Keratinocyte (primary cell): ENCODE results near the gene WASF3. TPM values are rescaled to one million over a fixed set of nuclear protein-coding genes. Genes with fewer than 3 reads are reported as not detected.

Experiments used
- DNase-seq: peaks from one replicate; pipeline ENCODE4 v3.0.0-alpha.2; 2011; ENCODE audit warnings: low read depth, missing footprints, low spot score
- FAIRE-seq: peaks from 2 replicates; lab custom pipeline; 2011; peaks lifted over from hg19 to GRCh38; lab: Jason Lieb, UNC
- H2AFZ ChIP-seq: 2 replicates; pipeline ENCODE4 v1.6.0; 2012; ENCODE audit warnings: low read length, control low read depth, inconsistent platforms; ENCODE audit not compliant: control insufficient read depth
- H3K27ac ChIP-seq: 2 replicates; pipeline ENCODE4 v1.5.1; 2011; ENCODE audit warnings: low read length; ENCODE audit not compliant: control insufficient read depth, insufficient read depth
- H3K27me3 ChIP-seq: 3 replicates; pipeline ENCODE4 v1.6.0; 2011; ENCODE audit warnings: low read length; ENCODE audit not compliant: control insufficient read depth, insufficient read depth; ENCODE audit errors: extremely low read depth
- H3K36me3 ChIP-seq, 2 experiments: 2 replicates in 1 of 2; 3 replicates in 1 of 2; pipeline ENCODE4 v1.5.1; 2011; ENCODE audit warnings: low read length in 2 of 2, mild to moderate bottlenecking in 1 of 2; ENCODE audit not compliant: control insufficient read depth in 2 of 2, insufficient read depth in 2 of 2; ENCODE audit errors: extremely low read depth in 1 of 2
- H3K4me1 ChIP-seq: 3 replicates; pipeline ENCODE4 v1.5.1; 2011; ENCODE audit warnings: low read length; ENCODE audit not compliant: control insufficient read depth, insufficient read depth; ENCODE audit errors: extremely low read depth
- H3K4me2 ChIP-seq: 3 replicates; pipeline ENCODE4 v1.6.0; 2011; ENCODE audit warnings: low read depth, low read length; ENCODE audit not compliant: control insufficient read depth, insufficient read depth; ENCODE audit errors: extremely low read depth
- H3K4me3 ChIP-seq, 3 experiments: fragments of 200-600 bp in 1 of 3; sonication (generic) in 1 of 3; 2 replicates in 2 of 3; 3 replicates in 1 of 3; pipeline ENCODE4 v1.5.1; 2011 to 2016; ENCODE audit warnings: low read length in 3 of 3, mild to moderate bottlenecking in 3 of 3, control low read depth in 2 of 3, inconsistent platforms in 1 of 3, low read depth in 1 of 3, mixed read lengths in 1 of 3, mixed run types in 1 of 3, moderate library complexity in 1 of 3; ENCODE audit not compliant: control insufficient read depth in 2 of 3, insufficient read depth in 2 of 3; ENCODE audit errors: extremely low read depth in 1 of 3
- H3K79me2 ChIP-seq: 2 replicates; pipeline ENCODE4 v1.6.0; 2012; ENCODE audit warnings: low read length; ENCODE audit not compliant: control insufficient read depth, insufficient read depth
- H3K9ac ChIP-seq: 3 replicates; pipeline ENCODE4 v1.6.0; 2011; ENCODE audit warnings: low read length; ENCODE audit not compliant: control insufficient read depth, insufficient read depth; ENCODE audit errors: extremely low read depth
- H3K9me1 ChIP-seq: 3 replicates; pipeline ENCODE4 v1.6.0; 2011; ENCODE audit warnings: low read length; ENCODE audit not compliant: control insufficient read depth, insufficient read depth; ENCODE audit errors: extremely low read depth
- H3K9me3 ChIP-seq: 2 replicates; pipeline ENCODE4 v1.5.1; 2012; ENCODE audit warnings: low read depth, low read length; ENCODE audit not compliant: control insufficient read depth
- H4K20me1 ChIP-seq: 3 replicates; pipeline ENCODE4 v1.6.0; 2011; ENCODE audit warnings: low read length; ENCODE audit not compliant: control insufficient read depth, insufficient read depth; ENCODE audit errors: extremely low read depth
- CTCF ChIP-seq, 3 experiments: IDR thresholded peaks in 1 of 3; conservative IDR thresholded peaks in 1 of 3; optimal IDR thresholded peaks in 1 of 3; 2 replicates in 2 of 3; 3 replicates in 1 of 3; pipeline versions ENCODE3 to v1.5.1; 2011; ENCODE audit warnings: low read length in 3 of 3, mild to moderate bottlenecking in 3 of 3, moderate library complexity in 2 of 3, control low read depth in 1 of 3, inconsistent platforms in 1 of 3; ENCODE audit not compliant: insufficient read depth in 2 of 3; ENCODE audit errors: extremely low read depth in 1 of 3
- EZH2 ChIP-seq: IDR thresholded peaks from one replicate; pipeline ENCODE4 v1.6.1; 2012; ENCODE audit warnings: inconsistent platforms, mild to moderate bottlenecking, low read length, moderate library complexity
- dilution Hi-C: fragments of 300-500 bp; cut with MboI; formaldehyde crosslinking; loops from one replicate; pipeline ENCODE4 v1.7.0; 2020; ENCODE audit warnings: low sequenced_read_pairs; ENCODE audit not compliant: extremely low pct_ligation_motif_present
- polyA plus RNA-seq, 5 experiments: library from polyadenylated mRNA; depleted of rRNA in 3 of 5; stranded (reverse) in 3 of 5; stranded (forward) in 1 of 5; unstranded in 1 of 5; fragments of >200 nt; gene quantifications; 1 replicate in 1 of 5; 2 replicates in 3 of 5; 3 replicates in 1 of 5; pipeline versions ENCODE4 v1.2.1 to v1.2.3, GENCODE V29; 2011 to 2012; ENCODE audit warnings: missing spikeins in 2 of 5, low read depth in 1 of 5, low replicate concordance in 1 of 5

WASF3 gene
- polyA plus RNA-seq, 1 donor (not counting 4 experiments of a cell fraction or from before 2014, with no cell fraction given): 6.3 TPM

GRCh38 chr13:26656919-26657318 lies 99.4 kb downstream of the WASF3 start:
- Histone ChIP-seq H4K20me1 (no peaks in the 10 kb centered on the region), H3K4me2 (no peak overlapping the region), H3K9me1 (no peaks in the 10 kb centered on the region), H3K9ac (no peak overlapping the region), H3K36me3 (no peaks in the 10 kb centered on the region), H3K27ac (no peak overlapping the region), H3K9me3 (no peaks in the 10 kb centered on the region), H2AFZ (no peak overlapping the region), H3K4me1 (no peaks in the 10 kb centered on the region), H3K79me2 (no peaks in the 10 kb centered on the region), H3K27me3 (no peaks in the 10 kb centered on the region), H3K4me3 (no peak overlapping the region)
- FAIRE-seq: no peak
- dilution Hi-C loops: no loop called here
- no peak for DNase-seq
- TF ChIP-seq CTCF (optimal IDR thresholded peaks at IDR 0.05 in 1 of 3, IDR thresholded peaks at IDR 0.05 in 1 of 3, conservative IDR thresholded peaks at IDR 0.05 in 1 of 3; ENCODE audit: extremely low read depth in 1 of 3, insufficient read depth in 2 of 3, low read length in 3 of 3): no peak
- no peak for TF ChIP-seq EZH2

GRCh38 chr13:26658448-26659385 lies 101.2 kb downstream of the WASF3 start:
- Histone ChIP-seq H3K4me3 (no peak overlapping the region), H3K4me2 (no peak overlapping the region), H4K20me1 (no peaks in the 10 kb centered on the region), H3K9ac (no peak overlapping the region), H2AFZ (no peak overlapping the region), H3K79me2 (no peaks in the 10 kb centered on the region), H3K9me3 (no peaks in the 10 kb centered on the region), H3K27ac (no peak overlapping the region), H3K4me1 (no peaks in the 10 kb centered on the region), H3K9me1 (no peaks in the 10 kb centered on the region), H3K27me3 (no peaks in the 10 kb centered on the region), H3K36me3 (no peaks in the 10 kb centered on the region)
- dilution Hi-C loops: no loop called here
- FAIRE-seq (no peak), DNase-seq (no peak)
- TF ChIP-seq CTCF (optimal IDR thresholded peaks at IDR 0.05 in 1 of 3, IDR thresholded peaks at IDR 0.05 in 1 of 3, conservative IDR thresholded peaks at IDR 0.05 in 1 of 3; ENCODE audit: extremely low read depth in 1 of 3, insufficient read depth in 2 of 3, low read length in 3 of 3) (no peak), EZH2 (no peak)
